ENCODE results near the gene GAS2L1. TPM values are rescaled to one million over a fixed set of nuclear protein-coding genes. Genes with fewer than 3 reads are reported as not detected.

GAS2L1 gene
- total RNA-seq (2012; rRNA removed), result 1.4 TPM in 2 replicates
- polyA plus RNA-seq (2012; rRNA removed), result 15.6 and 22.5 TPM in 2 replicates
- polyA plus RNA-seq (2012; cell fraction: cytosol; rRNA removed), result 24.1 and 32.2 TPM in 2 replicates
- 20.1 and 69.5 TPM in 2 replicates for polyA plus RNA-seq (2012; cell fraction: nucleus; rRNA removed; ENCODE audit: low replicate concordance)
- Bru-seq, nascent RNA, result percentile 40 among the genes with signal in this experiment
- BruChase-seq, experiment 1, labeled RNA remaining after a 6-hour chase, result percentile 50 among the genes with signal in this experiment
- percentile 48 among the genes with signal in this experiment for BruChase-seq, experiment 2, labeled RNA remaining after a 2-hour chase
- long read RNA-seq, transcript GAS2L1-209 (5 exons, 3,382 nt), result minor isoform, 6 of 42 reads
- long read RNA-seq, transcript GAS2L1-208 (6 exons, 2,925 nt), result major isoform, 7 of 42 reads
- long read RNA-seq, partial matches to known transcripts, result 21 of 42 reads
- long read RNA-seq, other reads (novel, unspliced or antisense), result 7 of 42 reads

- WGBS, 2 experiments (ENCODE audit: extremely low coverage in 2 of 2, insufficient read length in 1 of 2), result 1% methylated on average over 21 of the region's 40 CpGs; no CpG with 5 or more reads in 1 of the 2 experiments
- Histone ChIP-seq H3K18ac (ENCODE audit: low read depth, low read length) (peak within 1 kb of the TSS; percentile 56), H3K9me1 (ENCODE audit: insufficient read depth, low read length) (peaks cover 9% of the 10 kb centered on the region; the same call in 1 of the 2 replicates), H3K27me3 (ENCODE audit: control insufficient read depth, insufficient read depth, low read length) (no peaks in the 10 kb centered on the region), H3K14ac (replicated peaks; ENCODE audit: low read depth, low read length) (peak within 1 kb of the TSS; percentile 84), H2BK20ac (ENCODE audit: low read depth, low read length) (peak within 1 kb of the TSS; percentile 2; the same call in 1 of the 2 replicates), H4K91ac (ENCODE audit: insufficient read depth, low read depth, low read length) (peak within 1 kb of the TSS; percentile 74), H4K8ac (ENCODE audit: low read depth in 2 of 2, low read length in 2 of 2) (peak within 1 kb of the TSS; percentile 88 to 95), H2BK5ac (ENCODE audit: low read depth, low read length, poor library complexity, severe bottlenecking) (peak within 1 kb of the TSS; percentile 77), H3K4me2 (ENCODE audit: low read depth, low read length) (peak within 1 kb of the TSS; percentile 88), H2AFZ (replicated peaks; ENCODE audit: low read length, poor library complexity) (peak within 1 kb of the TSS; percentile 90), H3K4me1 (ENCODE audit: control insufficient read depth, insufficient read depth, low read length) (peaks cover 17% of the 10 kb centered on the region), H4K5ac (ENCODE audit: low read depth, low read length) (peak within 1 kb of the TSS; percentile 94), H3K23ac (ENCODE audit: low read depth, low read length) (peak within 1 kb of the TSS; percentile 95), H3K4ac (ENCODE audit: low read depth, low read length) (peak within 1 kb of the TSS; percentile 89), H3K4me3 (ENCODE audit: insufficient read depth, low read depth, low read length) (peak within 1 kb of the TSS; percentile 67), H2AK9ac (replicated peaks; ENCODE audit: low read depth, low read length, poor library complexity) (peak within 1 kb of the TSS; percentile 99), H3K9me3 (ENCODE audit: control insufficient read depth, insufficient read depth, low read length) (no peaks in the 10 kb centered on the region), H3K79me1 (ENCODE audit: low read depth in 1 of 2, low read length in 2 of 2) (peaks cover 8 to 41% of the 10 kb centered on the region in 2 experiments; a peak in 3 of 4 replicates), H2BK120ac (ENCODE audit: low read depth, low read length) (peak within 1 kb of the TSS; percentile 87), H3K9ac (ENCODE audit: low read depth, low read length) (peak within 1 kb of the TSS; percentile 78), H4K20me1 (ENCODE audit: insufficient read depth, low read length) (peaks cover 20% of the 10 kb centered on the region), H3K56ac (ENCODE audit: extremely low read depth, insufficient read depth, low read length) (peak within 1 kb of the TSS; percentile 76), H3K27ac (ENCODE audit: insufficient read depth, low read length) (peak within 1 kb of the TSS; percentile 74), H2AK5ac (ENCODE audit: low read depth, low read length) (peak within 1 kb of the TSS; percentile 76), H2BK15ac (ENCODE audit: low read depth, low read length) (peak within 1 kb of the TSS; percentile 13; the same call in 1 of the 3 replicates), H3K36me3 (ENCODE audit: control insufficient read depth, insufficient read depth, low read length) (peaks cover 4% of the 10 kb centered on the region)
- ChIA-PET POLR2A (ENCODE audit: unreplicated experiment) (no interaction called here), CTCF (no interaction called here)
- dilution Hi-C loops (cut with HindIII; ENCODE audit: low sequenced_read_pairs, unreplicated experiment) (no loop called here), intact Hi-C loops (cut with micrococcal nuclease) (loop anchor here (1.0 kb wide), 1 partner anchor 53 kb away; no protein-coding TSS in a partner anchor), in situ Hi-C loops (cut with MboI; ENCODE audit: low sequenced_read_pairs) (no loop called here)
- no TSS peak for BruUV-seq (replicated peaks)
- DNase-seq (peak; percentile 73), ATAC-seq (ENCODE audit: low read depth) (peak; percentile 70)
- peak; percentile 68 for TF ChIP-seq RAD21 (IDR thresholded peaks at IDR 0.05; ENCODE audit: low read length)
- TF ChIP-seq MAZ (IDR thresholded peaks at IDR 0.05; ENCODE audit: borderline replicate concordance, low read depth, low read length), result peak; percentile 78; the same call in 1 of the 2 replicates
- TF ChIP-seq ELK1 (IDR thresholded peaks at IDR 0.05; ENCODE audit: borderline replicate concordance, low read depth, low read length), result no peak
- 0 out of 2 replicates have a peak, but pooled peaks have one; percentile 23 for TF ChIP-seq MXI1 (IDR thresholded peaks at IDR 0.05; ENCODE audit: borderline replicate concordance, low read depth, low read length)
- no peak for TF ChIP-seq FOS (IDR thresholded peaks at IDR 0.05; ENCODE audit: low read depth, low read length)
- TF ChIP-seq CEBPB (IDR thresholded peaks at IDR 0.05; ENCODE audit: low read depth, low read length), result no peak
- TF ChIP-seq RCOR1 (IDR thresholded peaks at IDR 0.05; ENCODE audit: insufficient replicate concordance, low read length), result no peak
- no peak for TF ChIP-seq MAFK (IDR thresholded peaks at IDR 0.05; ENCODE audit: low read depth, low read length)
- no peak for TF ChIP-seq USF2 (IDR thresholded peaks at IDR 0.05; ENCODE audit: low read depth, low read length)
- peak; percentile 59 for TF ChIP-seq SMC3 (IDR thresholded peaks at IDR 0.05; ENCODE audit: low read depth, low read length)
- 0 out of 2 replicates have a peak, but pooled peaks have one; percentile 11 for TF ChIP-seq POLR2A (IDR thresholded peaks at IDR 0.05; ENCODE audit: low read depth, low read length)
- TF ChIP-seq CTCF (conservative IDR thresholded peaks at IDR 0.05; ENCODE audit: low read depth, low read length), result peak; percentile 82
Observed at GRCh38 chr22:29306175-29306834, at the start of gene GAS2L1. GAS2L1 (plus strand) TSS chr22:29306650; CDS start chr22:29308106, 1,456 bp downstream.

All from IMR-90 (cell line).